Eye (tissue), 1 donor: ENCODE measurements around the gene MSX2.

Source experiments
- DNase-seq: peaks from one replicate; pipeline ENCODE4 v3.0.0-alpha.2; 2015

Gene MSX2

GRCh38 chr5:174724484-174725260 lies at the start of gene MSX2:
Gene MSX2, plus strand, starts transcription at chr5:174724582. Its CDS starts 78 bp downstream, at chr5:174724660.
- DNase-seq = peak; percentile 95

GRCh38 chr5:174675110-174675509 lies 49.3 kb upstream of the MSX2 start:
- DNase-seq = no peak

- peak; percentile 76 for DNase-seq
Measured at GRCh38 chr5:174675916-174676315, 48.5 kb upstream of the MSX2 start.

- DNase-seq = no peak
Measured at GRCh38 chr5:174678107-174678506, 46.3 kb upstream of the MSX2 start.

- DNase-seq = no peak
Measured at GRCh38 chr5:174680901-174681565, 43.3 kb upstream of the MSX2 start.

GRCh38 chr5:174687503-174687902 lies 36.9 kb upstream of the MSX2 start:
- DNase-seq = no peak

- peak; percentile 59 for DNase-seq
Measured at GRCh38 chr5:174688441-174689354, 35.7 kb upstream of the MSX2 start.

GRCh38 chr5:174690271-174690670 lies 34.1 kb upstream of the MSX2 start:
- DNase-seq = peak; percentile 30

GRCh38 chr5:174692381-174692780 lies 32.0 kb upstream of the MSX2 start:
- peak; percentile 9 for DNase-seq

- peak; percentile 64 for DNase-seq
Measured at GRCh38 chr5:174692982-174693422, 31.4 kb upstream of the MSX2 start.

- peak; percentile 24 for DNase-seq
Measured at GRCh38 chr5:174693697-174694385, 30.5 kb upstream of the MSX2 start.

GRCh38 chr5:174694611-174695010 lies 29.8 kb upstream of the MSX2 start:
- peak; percentile 17 for DNase-seq

GRCh38 chr5:174698156-174698555 lies 26.2 kb upstream of the MSX2 start:
- no peak for DNase-seq

GRCh38 chr5:174699131-174699530 lies 25.3 kb upstream of the MSX2 start:
- no peak for DNase-seq

- peak; percentile 41 for DNase-seq
Measured at GRCh38 chr5:174706997-174707572, 17.3 kb upstream of the MSX2 start.

GRCh38 chr5:174707671-174708070 lies 16.7 kb upstream of the MSX2 start:
- DNase-seq = no peak

GRCh38 chr5:174708476-174709207 lies 15.7 kb upstream of the MSX2 start:
- no peak for DNase-seq

- no peak for DNase-seq
Measured at GRCh38 chr5:174714751-174715150, 9.6 kb upstream of the MSX2 start.

GRCh38 chr5:174715804-174716203 lies 8.6 kb upstream of the MSX2 start:
- no peak for DNase-seq

- no peak for DNase-seq
Measured at GRCh38 chr5:174717826-174718455, 6.4 kb upstream of the MSX2 start.
